ENCODE results near the gene DPP10.

Gene DPP10

DNA sequence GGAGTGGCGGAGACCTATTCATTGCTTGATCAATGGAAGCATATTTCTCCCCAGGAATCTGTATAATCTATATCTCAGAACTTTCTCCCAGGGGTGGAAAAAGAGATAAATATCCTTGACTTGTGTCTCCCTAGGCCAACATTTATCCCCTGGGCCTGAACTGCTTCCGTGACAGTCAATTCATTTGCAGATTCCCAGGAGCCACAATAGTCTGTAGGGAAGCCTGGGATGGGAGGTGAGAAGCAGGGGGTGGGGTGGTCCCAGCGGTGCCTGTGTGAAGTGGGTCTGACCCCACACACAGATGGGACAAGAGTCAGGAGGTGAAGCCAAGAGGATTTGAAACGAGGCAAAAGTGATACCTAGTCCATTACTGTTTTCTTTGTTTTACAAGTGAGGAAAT is 166.8 kb downstream of the DPP10 start:
- DNase-seq (ENCODE audit: low spot score) = no peak

DNA sequence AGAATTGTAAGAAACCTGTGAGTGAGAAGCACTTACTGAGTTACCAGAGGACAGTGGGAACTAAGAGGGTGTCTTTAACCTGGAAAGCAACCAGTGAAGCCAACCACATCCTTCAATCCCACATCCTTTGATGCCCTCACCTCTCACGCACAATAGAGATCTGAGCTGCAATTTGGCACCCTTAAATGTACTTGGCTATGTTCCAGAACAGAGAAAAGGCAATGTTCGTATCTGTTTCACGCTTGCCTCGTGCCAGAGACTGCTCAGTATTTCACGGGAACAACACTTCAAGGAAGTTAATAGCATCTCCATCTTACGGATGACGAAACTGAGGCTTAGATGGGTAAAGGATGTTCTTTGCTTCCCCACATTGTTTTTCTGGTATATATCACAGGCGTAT is 167.4 kb downstream of the DPP10 start:
- no peak for DNase-seq (ENCODE audit: low spot score)

DNA sequence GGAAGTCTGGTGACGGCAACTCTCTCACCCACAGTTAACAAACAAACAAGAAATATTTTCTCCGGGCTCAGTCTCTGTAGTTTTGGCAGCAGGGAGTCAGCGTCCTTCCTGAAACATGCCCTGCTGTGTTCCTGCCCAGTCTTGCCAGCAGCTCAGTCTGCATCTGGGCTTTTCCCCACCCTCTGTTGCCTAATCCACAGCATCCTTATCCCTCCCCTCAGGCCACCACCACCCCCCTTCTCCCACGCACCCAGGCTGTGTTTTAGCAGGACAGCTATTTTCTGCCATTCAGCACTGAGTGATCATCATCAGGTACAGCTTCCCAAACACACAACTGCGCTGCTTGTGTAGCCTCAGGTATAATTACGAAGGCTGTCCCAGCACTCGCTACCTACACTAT is 168.2 kb downstream of the DPP10 start:
- no peak for DNase-seq (ENCODE audit: low spot score)

DNA sequence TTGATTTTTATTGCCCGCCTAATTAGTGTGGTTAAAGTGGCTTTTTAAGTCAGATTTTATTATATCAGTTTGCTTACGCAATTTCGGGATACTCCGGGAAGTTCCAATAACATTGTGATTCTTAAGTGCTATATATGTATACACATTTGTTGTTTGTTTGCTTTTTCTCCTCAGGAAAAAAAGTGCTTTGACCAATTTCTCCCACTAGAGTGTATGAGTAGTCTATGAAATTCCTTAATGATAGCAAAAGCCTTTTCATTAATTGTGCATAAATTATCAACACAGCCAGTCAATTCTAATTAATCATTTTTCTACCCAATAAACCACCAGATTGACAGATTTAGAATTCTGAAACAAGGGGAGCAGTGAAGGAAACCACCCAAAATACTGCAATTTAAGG is 172.2 kb downstream of the DPP10 start:
- no peak for DNase-seq (ENCODE audit: low spot score)

DNA sequence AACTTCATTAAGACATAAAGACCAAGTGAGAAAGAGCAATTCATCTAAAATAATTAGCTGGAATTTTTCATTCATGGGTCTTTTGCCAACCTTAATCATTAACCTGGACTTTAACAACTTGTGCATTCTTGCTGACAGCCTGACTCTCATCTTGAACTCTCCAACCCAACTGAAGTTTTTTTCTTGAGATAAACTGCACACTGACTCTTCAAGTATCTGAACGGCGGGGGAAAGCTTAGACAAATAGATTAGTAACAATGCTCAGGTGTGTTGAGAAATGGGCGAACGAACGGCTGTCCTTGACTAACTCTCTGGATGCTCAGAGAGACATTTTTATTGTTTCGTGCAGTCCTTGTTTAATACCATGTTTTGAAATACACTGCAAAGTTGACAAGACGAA is 186.0 kb downstream of the DPP10 start:
- DNase-seq (ENCODE audit: low spot score) = no peak

DNA sequence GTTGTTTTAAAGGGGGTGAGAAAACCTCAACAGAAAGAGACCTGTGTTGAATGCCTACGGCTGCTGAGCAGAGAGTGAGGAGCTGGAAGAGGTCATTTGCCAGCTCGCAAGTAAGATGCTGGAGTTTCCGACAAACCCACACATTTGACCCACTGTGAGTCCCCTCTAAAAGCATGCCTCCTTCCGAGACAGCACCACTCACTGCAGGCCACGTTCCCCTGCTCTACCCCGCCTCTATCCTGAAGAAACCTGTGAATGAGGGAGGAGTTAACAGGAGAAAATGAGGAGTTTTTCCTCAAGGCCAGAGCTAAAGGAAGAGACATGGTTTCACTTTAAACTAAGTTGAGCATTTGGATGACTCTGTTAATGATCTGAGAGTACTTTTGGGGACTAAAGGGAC is 188.7 kb downstream of the DPP10 start:
- no peak for DNase-seq (ENCODE audit: low spot score)

DNA sequence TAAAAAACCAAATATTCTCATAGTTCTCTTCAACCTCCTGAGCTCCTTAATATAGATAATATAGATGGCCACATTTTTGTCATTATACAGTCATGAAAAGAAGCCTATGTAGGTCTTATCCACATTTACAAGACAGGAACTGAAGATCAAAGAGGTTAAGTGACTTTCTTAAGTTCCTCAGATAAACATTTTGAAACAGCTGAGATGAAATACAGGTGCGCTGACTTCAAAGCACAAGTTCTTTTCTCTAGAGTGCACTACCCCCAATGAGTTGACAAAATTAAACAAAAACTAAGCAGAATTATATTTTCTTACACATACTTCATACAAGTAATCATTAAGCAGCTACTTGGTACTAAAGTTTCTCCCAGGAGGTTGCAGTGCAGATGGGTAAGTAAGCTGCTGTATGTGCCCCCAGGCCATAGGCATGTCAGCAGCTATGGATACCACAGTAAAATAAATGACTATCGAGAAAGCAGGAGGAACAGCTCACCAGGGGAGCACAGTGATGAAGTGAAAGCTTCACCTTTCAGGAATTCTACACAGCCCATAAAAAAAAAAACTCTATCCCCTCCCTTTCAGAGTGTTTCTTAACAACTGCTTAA is 199.8 kb downstream of the DPP10 start:
- no peak for DNase-seq (ENCODE audit: low spot score)

DNA sequence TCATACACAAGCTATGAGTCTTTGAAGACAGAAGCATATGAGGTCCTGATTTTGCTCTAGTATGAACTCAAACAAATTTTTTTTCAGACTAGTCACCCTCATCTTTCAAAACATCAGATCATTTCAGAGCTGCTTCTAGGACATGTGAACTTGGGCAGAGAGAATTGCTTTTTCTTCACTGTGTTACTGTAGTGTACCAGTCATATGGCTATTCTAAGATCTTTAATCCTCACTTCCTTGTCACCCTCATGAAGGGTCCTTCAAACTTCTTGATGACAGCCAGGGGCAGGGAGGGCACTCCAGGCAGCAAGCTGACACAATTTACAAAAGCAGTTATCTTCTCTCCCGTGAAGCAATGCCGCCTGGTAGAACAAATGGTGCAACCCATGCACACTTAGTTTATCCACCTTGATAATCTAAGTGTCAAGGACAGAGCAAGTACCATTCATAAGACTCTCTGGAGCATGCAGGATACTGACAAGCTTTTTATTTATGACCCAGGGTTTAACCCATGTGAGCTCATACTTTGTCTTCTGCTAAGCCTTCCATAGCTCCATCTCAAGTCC is 200.6 kb downstream of the DPP10 start:
- no peak for DNase-seq (ENCODE audit: low spot score)

DNA sequence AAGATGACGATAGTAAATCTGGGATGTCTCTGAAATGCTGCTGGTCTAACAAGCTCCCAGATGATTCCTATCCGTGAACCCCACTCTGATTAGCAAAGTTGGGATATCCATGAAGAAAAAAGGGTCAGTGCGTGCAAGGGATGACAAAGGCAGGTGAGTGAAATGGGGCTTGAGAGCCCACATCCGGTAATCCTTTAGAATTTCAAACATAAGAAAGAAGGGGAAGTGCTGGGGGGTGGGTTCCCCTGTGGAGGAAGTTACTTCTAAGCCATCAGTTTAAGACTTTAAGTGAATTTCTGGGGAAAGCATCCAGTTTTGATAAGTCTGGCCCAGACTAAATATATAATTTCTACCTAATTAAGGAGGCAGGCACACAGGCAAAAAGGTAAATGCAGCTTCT is 209.5 kb downstream of the DPP10 start:
- no peak for DNase-seq (ENCODE audit: low spot score)

DNA sequence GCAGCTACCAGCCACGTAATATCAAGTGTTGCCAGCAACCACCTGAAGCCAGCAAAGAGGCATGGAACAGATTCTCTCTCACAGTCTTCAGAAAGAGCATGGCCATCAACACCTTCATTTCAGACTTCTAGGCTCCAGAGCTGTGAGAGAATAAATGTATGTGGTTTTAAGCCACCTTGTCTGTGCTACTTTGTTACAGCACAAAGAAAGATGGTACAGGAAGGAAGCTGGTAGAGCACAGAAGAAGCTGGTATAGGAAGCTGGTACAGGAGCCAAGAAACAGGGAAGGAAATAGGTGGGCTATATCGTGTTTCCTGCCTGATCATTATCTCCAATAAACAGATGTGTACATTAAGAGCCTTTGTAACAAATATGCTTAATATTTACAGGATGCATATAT is 217.4 kb downstream of the DPP10 start:
- DNase-seq (ENCODE audit: low spot score) = no peak

DNA sequence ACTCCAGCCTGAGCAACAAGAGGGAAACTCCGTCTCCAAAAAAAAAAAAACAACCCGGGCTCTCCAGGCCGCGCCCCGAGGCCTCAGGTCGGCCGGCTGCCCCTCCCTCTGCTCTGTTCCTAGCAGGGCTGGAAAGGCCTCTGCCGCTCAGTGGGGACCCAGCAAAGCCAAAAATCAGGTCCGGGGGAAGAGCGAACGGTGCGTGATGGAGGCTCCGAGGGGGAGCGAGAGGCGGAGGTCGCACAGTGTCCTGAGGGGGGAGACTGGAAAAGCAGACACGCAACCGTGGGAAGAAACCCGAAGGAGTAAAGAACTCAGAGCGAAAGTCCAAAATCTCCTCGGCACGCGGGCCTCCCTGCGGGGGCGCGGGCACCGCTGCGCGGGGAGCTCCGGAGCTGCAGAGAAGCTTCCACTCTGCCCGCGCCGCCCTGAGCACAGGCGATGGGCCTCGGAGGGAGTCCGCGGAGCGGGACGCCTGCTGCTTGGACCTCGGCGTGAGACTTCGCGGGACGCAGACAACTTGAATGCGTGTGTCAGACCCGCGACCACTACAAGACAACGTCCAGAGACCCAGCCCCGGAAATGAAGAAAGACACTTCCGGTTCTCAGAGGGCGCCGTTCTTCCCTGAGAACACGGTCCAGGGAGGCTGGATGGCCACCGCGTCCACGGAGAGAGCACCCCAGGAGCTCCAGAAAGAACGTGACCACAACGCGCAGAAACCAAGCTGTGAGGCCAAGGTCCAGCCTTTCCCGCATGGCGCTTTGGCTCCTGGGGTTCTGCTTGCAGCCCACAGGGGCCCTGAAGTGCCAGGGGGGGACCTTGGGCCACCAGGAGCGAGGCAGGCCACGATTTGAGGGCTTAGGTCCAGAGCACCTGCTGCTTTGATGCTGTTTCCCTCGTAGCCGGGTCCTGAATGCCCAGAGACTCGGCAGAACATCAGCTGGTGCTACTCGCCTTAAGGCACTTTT is 219.8 kb downstream of the DPP10 start:
- no peak for DNase-seq (ENCODE audit: low spot score)

DNA sequence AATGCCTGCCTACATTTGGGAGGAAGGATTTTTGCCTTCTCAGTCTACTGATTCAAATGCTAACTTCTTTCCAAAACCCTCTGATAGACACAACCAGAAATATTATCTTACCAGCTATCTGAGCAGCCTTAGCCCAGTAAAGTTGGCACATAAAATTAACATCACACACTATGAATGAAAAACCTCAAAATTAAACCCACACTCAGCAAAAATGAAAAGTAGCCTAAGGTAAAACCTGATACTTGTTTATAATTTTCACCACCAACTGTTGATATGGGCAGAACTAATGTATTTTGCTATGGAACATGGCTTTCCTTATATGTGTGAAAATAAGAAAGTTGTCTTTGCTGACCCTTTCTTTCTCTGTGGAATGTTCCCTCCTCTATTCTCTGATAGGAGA is 226.0 kb downstream of the DPP10 start:
- no peak for DNase-seq (ENCODE audit: low spot score)

DNA sequence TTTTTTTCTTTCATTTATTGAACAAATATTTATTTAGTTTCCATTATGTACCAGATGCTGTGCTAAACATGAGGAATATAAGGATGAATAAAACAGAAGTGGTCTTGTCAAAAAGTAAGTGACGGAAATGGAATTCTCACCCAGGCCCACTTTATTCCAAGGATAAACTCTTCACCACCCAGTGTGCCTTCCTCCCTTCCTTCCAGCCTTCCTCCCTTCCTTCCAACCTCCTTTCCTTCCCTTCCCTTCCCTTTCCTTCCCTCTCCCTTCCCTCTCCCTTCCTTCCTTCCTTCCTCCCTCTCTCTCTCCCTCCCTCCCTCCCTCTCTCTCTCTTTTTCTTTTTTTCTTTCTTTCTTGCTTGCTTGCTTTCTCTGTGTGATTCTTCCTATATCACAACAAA is 240.8 kb downstream of the DPP10 start:
- no peak for DNase-seq (ENCODE audit: low spot score)

DNA sequence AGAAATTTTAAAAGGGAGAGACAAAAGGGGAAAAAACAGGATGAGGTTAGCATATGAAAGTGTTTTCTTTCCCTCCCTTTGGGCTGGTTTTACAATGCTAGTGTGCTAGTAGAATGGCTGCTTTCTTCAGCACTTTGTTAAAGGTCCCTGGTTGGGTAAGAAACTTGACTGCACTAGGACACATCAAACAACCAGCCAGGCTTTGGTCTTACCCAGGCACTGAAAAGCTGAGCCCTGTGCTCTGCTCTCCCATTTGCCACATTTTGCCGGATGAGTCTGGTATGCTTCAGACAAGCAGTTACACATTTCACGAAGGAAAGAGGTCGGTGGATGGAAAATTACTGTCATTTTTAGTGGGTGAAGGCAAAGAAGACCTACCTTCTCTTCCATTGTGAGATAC is 242.0 kb downstream of the DPP10 start:
- no peak for DNase-seq (ENCODE audit: low spot score)

DNA sequence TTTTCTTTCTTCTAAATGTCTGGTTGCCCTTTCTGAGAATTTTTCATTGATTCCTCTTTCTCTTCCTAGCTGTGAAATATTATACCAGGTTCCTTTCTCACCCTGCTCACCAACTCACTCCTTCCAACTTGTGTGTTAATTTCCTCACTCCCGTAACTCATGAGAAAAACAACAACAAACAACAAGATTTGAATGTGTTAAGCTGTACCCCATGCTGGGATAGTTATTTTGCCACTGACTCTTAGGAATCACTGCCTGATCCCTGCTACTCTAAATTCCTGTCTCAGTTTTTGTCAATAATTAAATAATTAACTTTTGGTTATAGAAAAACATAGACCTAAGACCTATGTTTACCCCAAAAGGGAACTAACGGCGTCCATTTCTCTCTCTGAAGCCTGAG is 242.7 kb downstream of the DPP10 start:
- DNase-seq (ENCODE audit: low spot score) = no peak

DNA sequence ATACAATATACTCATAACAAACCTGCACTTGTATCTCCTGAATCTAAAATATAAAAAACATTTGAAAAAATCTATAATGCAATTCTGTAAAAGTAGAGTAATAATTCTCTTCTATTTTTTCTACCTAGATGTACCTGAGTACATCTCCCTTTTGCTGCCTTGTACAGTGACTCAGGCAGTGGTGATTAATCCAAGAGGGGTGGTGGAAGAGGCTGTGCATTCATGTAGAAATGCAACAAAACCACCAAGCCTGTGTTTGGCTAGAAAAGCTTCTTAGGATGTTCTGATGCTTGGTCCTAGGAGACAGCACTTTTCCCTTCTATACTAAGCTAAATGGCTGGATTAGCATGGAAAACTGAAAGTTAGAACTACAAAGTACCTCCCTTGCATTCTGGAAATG is 245.8 kb downstream of the DPP10 start:
- DNase-seq (ENCODE audit: low spot score) = no peak

DNA sequence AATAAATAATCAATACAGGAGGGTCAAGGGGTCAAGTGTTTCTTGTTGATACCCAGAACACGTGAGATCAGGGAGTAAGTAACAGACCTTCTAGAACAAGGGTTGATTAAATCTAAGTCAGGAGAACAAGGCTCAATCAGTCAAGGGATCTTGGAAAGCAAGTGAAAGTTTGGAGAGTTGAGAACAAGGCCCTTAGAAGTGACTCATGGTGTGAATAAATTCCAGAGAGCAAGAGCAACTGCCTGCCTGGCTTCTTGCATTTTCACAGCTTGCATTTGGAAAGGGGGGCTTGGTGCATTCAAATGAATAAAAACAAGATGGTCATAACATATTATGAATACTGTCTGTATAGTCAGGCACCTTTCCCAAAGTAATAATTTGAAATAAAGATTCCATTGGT is 256.1 kb downstream of the DPP10 start:
- DNase-seq (ENCODE audit: low spot score) = no peak

DNA sequence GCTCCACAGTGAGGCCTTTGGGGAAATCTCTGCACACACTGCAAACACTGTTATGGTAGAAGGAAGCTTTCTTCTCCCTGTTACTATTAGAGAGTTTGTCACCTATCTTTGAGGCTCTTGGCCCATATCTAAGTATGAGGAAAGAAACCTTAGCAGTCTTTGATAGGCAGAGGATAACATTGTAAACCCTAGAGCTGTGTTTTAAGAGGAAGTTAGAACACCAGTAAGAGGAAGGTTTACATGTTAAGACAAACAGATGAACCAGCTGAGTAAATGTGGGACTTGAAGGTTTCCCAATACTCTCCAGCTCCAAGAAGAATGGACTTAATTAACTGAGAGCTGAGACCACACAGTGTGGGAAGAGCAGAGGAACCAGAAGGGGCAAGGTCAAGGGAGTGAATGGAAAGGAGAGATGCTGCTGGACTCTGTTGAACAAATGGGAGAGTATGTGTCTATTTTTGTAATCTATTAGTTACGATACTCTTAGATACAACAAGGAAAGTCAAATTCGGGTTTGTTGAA is 257.0 kb downstream of the DPP10 start:
- DNase-seq (ENCODE audit: low spot score) = no peak

DNA sequence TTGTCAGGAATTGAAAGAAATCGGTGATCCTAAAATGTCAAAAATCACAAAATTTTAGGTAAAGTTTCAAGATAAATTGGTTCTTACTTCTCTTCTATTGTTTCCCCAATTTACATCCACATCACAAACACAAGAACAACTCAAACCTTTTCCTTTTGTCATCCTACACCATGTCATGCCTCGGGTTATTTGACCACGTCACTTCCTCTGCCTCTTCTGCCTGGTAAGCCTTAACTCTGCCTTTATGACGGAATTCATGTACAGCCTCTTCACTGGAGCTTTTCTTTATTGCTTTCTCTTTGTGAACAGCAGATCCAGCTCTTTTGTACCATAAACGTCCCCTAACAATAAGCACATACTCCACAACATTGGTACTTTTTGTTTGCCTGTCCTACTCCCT is 258.0 kb downstream of the DPP10 start:
- no peak for DNase-seq (ENCODE audit: low spot score)

DNA sequence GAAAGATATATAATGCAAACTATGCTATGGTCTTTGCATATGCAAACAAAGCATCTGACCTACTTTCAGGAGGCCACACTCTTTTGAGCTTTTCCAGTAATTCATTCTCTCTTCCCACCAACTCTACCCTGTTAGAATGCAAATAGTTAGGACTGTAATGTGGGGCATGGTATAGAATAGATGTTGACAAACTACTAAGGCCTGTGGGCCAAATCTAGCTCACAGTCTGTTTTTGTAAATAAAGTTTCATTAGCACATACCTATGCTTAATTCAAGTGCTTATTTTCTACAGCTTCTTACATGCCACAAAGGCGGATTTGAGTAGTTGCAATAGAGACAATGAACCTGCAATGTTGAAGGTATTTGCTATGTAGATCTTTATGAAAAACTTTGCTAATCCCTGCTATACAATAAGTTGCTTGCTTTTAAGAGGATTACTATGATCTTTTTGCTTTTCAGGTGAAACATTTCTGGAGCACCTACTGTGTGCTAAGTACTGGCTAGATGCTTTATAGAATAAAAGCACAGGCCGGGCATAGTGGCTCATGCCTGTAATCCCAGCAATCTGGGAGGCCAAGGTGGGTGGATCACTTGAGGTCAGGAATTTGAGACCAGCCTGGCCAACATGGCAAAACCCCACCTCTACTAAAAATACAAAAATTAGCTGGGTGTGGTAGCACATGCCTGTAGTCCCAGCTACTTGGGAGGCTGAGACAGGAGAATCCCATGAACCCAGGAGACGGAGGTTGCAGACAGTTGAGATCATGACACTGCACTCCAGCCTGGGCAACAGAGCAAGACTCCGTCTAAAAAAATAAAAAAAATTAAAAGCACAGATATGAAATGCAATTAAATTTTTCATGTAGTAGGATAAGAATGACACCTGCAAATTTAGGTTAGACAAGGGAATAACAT is 267.8 kb downstream of the DPP10 start:
- no peak for DNase-seq (ENCODE audit: low spot score)

DNA sequence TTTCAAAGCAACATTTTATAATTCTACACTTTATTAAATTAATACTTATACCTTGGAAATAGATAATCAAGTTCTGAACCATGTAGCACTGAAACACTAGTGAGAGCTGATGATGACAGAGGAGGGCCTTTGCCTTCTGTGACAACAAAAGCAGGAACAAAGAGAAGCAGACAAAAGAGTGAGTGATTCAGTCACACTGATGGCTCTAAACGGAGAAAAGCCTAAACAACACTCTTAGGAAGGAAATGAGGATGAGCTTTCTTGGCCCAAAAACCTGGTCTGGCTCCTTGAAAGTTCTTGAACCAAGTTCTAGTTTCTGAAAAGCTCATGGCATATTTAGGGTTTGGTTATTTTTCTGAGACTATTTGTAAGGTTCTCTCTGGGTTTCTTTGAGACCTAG is 271.9 kb downstream of the DPP10 start:
- DNase-seq (ENCODE audit: low spot score) = no peak

DNA sequence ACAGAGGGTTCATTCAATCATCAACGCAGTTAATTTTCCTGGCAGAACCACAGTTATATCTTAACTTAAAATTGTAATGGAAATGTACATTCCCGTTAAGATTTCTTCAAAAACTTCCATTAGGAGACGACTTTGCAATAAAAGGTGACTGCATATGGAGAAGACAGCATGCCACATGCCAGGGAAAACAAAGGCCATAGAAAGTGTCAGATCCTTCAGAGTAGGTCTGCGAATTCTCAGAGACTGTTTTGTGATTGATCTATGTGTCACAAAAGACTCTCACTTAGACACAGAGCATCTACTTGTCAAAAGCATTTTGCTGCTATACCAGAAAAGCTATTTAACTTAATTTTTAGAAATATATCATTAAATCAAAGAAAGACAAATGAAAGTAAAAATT is 274.6 kb downstream of the DPP10 start:
- DNase-seq (ENCODE audit: low spot score) = no peak
